Loucy (cell line): ENCODE results near the gene PRDM11.
A peak's percentile ranks its signal among the peaks of the same experiment; 100 is the strongest.

Experiments used
- H2AFZ ChIP-seq: fragments of 200-600 bp; sonication (generic); 2 replicates; pipeline ENCODE4 v1.6.0; 2016; ENCODE audit warnings: antibody characterized with exemption, mild to moderate bottlenecking, low read length, moderate library complexity
- H3F3A ChIP-seq: fragments of 200-600 bp; 2 replicates; pipeline ENCODE4 v1.6.0; 2016; ENCODE audit warnings: antibody characterized with exemption, low read depth, mild to moderate bottlenecking
- H3K27me3 ChIP-seq: fragments of 200-600 bp; sonication (generic); 2 replicates; pipeline ENCODE4 v1.6.1; 2014; ENCODE audit warnings: low read length, mild to moderate bottlenecking; ENCODE audit not compliant: insufficient read depth, poor library complexity, severe bottlenecking
- H3K36me3 ChIP-seq: fragments of 200-600 bp; sonication (generic); 2 replicates; pipeline ENCODE4 v1.6.1; 2016; ENCODE audit warnings: low read length; ENCODE audit not compliant: insufficient read depth
- H3K4me1 ChIP-seq: fragments of 200-600 bp; sonication (generic); 2 replicates; pipeline ENCODE4 v1.5.1; 2014; ENCODE audit warnings: low read length, mild to moderate bottlenecking; ENCODE audit not compliant: insufficient read depth, poor library complexity, severe bottlenecking
- H3K4me2 ChIP-seq: fragments of 200-600 bp; sonication (generic); 2 replicates; pipeline ENCODE4 v1.6.0; 2014; ENCODE audit warnings: antibody characterized with exemption, low read length, low read depth, mild to moderate bottlenecking; ENCODE audit not compliant: poor library complexity, severe bottlenecking
- H3K4me3 ChIP-seq: fragments of 200-600 bp; sonication (generic); 2 replicates; pipeline ENCODE4 v1.5.1; 2014; ENCODE audit warnings: low read length, mild to moderate bottlenecking, mixed read lengths; ENCODE audit not compliant: poor library complexity, severe bottlenecking
- H3K79me2 ChIP-seq: fragments of 200-600 bp; sonication (generic); 2 replicates; pipeline ENCODE4 v1.6.1; 2014; ENCODE audit warnings: low read length; ENCODE audit not compliant: insufficient read depth
- H3K9ac ChIP-seq: fragments of 200-600 bp; sonication (generic); 2 replicates; pipeline ENCODE4 v1.6.0; 2014; ENCODE audit warnings: mild to moderate bottlenecking, low read depth, low read length, moderate library complexity; ENCODE audit not compliant: poor library complexity, severe bottlenecking
- H3K9me2 ChIP-seq: fragments of 200-600 bp; sonication (generic); replicated peaks from 2 replicates; pipeline ENCODE4 v1.6.1; 2016; ENCODE audit warnings: low read depth, low read length, mixed read lengths
- H3K9me3 ChIP-seq: fragments of 200-600 bp; sonication (generic); 2 replicates; pipeline ENCODE4 v1.6.1; 2014; ENCODE audit warnings: mild to moderate bottlenecking, antibody characterized with exemption, low read length, low read depth; ENCODE audit not compliant: insufficient read depth
- H4K20me1 ChIP-seq: fragments of 200-600 bp; sonication (generic); 2 replicates; pipeline ENCODE4 v1.6.0; 2014; ENCODE audit warnings: antibody characterized with exemption, low read length, mild to moderate bottlenecking; ENCODE audit not compliant: insufficient read depth, poor library complexity, severe bottlenecking
- EZH2phosphoT487 ChIP-seq: fragments of 200-600 bp; IDR thresholded peaks from 2 replicates; pipeline ENCODE4 v1.6.1; 2018; ENCODE audit warnings: antibody characterized with exemption, mild to moderate bottlenecking, moderate library complexity, borderline replicate concordance
- TF ChIP-seq, protein P1 (sequence below): fragments of 200-600 bp; sonication (generic); conservative IDR thresholded peaks from 2 replicates; pipeline ENCODE4 v1.5.1; 2014; ENCODE audit warnings: mild to moderate bottlenecking, antibody characterized with exemption, low read length

PRDM11 gene

GRCh38 chr11:45232341-45233080 lies 86.1 kb downstream of the PRDM11 start:
- peaks cover 4% of the 10 kb centered on the region; the same call in 1 of the 2 replicates for H3K36me3 ChIP-seq
- peaks cover 61% of the 10 kb centered on the region for H3K4me1 ChIP-seq

GRCh38 chr11:45233121-45233803 lies 86.8 kb downstream of the PRDM11 start:
- peaks cover 60% of the 10 kb centered on the region for H3K4me1 ChIP-seq
- H4K20me1 ChIP-seq = no peaks in the 10 kb centered on the region
- H3K36me3 ChIP-seq = no peaks in the 10 kb centered on the region
- H3K4me3 ChIP-seq = no peak overlapping the region
- H3K4me2 ChIP-seq = peak overlapping the region; percentile 31
- H3K79me2 ChIP-seq = no peaks in the 10 kb centered on the region
- H3K27me3 ChIP-seq = no peaks in the 10 kb centered on the region
- H2AFZ ChIP-seq = no peak overlapping the region
- H3K9me3 ChIP-seq = no peaks in the 10 kb centered on the region
- H3K9me2 ChIP-seq = no peaks in the 10 kb centered on the region
- TF ChIP-seq, protein P1, sequence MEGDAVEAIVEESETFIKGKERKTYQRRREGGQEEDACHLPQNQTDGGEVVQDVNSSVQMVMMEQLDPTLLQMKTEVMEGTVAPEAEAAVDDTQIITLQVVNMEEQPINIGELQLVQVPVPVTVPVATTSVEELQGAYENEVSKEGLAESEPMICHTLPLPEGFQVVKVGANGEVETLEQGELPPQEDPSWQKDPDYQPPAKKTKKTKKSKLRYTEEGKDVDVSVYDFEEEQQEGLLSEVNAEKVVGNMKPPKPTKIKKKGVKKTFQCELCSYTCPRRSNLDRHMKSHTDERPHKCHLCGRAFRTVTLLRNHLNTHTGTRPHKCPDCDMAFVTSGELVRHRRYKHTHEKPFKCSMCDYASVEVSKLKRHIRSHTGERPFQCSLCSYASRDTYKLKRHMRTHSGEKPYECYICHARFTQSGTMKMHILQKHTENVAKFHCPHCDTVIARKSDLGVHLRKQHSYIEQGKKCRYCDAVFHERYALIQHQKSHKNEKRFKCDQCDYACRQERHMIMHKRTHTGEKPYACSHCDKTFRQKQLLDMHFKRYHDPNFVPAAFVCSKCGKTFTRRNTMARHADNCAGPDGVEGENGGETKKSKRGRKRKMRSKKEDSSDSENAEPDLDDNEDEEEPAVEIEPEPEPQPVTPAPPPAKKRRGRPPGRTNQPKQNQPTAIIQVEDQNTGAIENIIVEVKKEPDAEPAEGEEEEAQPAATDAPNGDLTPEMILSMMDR = peak; percentile 87
- no peak for TF ChIP-seq EZH2phosphoT487
- H3K9ac ChIP-seq = peak overlapping the region; percentile 21
- peaks cover 12% of the 10 kb centered on the region; the same call in 1 of the 2 replicates for H3F3A ChIP-seq

More at GRCh38 chr11:45232341-45233080, 86.1 kb downstream of the PRDM11 start:
- Histone ChIP-seq H3K9ac (no peak overlapping the region), H2AFZ (no peak overlapping the region), H3K4me2 (no peak overlapping the region), H3K79me2 (no peaks in the 10 kb centered on the region), H3K9me2 (no peaks in the 10 kb centered on the region), H3K9me3 (no peaks in the 10 kb centered on the region), H3F3A (peaks cover 12% of the 10 kb centered on the region; the same call in 1 of the 2 replicates), H3K27me3 (no peaks in the 10 kb centered on the region), H4K20me1 (no peaks in the 10 kb centered on the region), H3K4me3 (no peak overlapping the region)
- TF ChIP-seq EZH2phosphoT487 = no peak
- TF ChIP-seq, protein P1 = no peak

DNA sequence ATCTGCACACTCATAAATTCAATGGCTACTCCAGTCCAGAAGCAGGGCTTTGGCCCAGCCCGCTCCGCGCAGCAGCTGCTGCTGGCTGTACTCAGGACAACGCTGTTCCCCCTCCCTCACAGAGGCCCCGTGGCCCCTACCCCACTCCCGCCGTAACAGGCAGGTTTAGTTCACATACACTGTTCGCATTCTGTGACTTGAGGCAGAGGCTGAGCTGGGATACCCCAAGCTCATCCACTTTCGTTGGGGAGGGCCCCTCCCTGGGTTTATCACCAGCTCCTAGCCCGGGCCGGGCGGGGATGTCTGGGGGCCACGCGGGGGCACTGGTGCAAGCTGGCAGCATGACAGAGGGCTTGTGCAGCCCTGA lies 87.3 kb downstream of the PRDM11 start:
- H3K9me3 ChIP-seq = no peaks in the 10 kb centered on the region
- TF ChIP-seq, protein P1 = no peak
- TF ChIP-seq EZH2phosphoT487 = no peak
- H3F3A ChIP-seq = peaks cover 10% of the 10 kb centered on the region; the same call in 1 of the 2 replicates
- no peaks in the 10 kb centered on the region for H3K79me2 ChIP-seq
- H3K4me2 ChIP-seq = peak overlapping the region; percentile 31
- H4K20me1 ChIP-seq = no peaks in the 10 kb centered on the region
- no peak overlapping the region for H3K4me3 ChIP-seq
- H2AFZ ChIP-seq = no peak overlapping the region
- no peaks in the 10 kb centered on the region for H3K27me3 ChIP-seq
- H3K36me3 ChIP-seq = no peaks in the 10 kb centered on the region
- H3K9me2 ChIP-seq = no peaks in the 10 kb centered on the region
- H3K9ac ChIP-seq = peak overlapping the region; percentile 21
- H3K4me1 ChIP-seq = peaks cover 55% of the 10 kb centered on the region
